UCSD-AML1 (cell line): ENCODE data around the gene ZNF514.
"Not testable (repeated sequence)": the region's sequence is repeated elsewhere in the genome, so short reads cannot be mapped to it uniquely, and the experiment has no call there.

Experiments
- DNase-seq: peaks from one replicate; lab custom pipeline; 2025; ENCODE audit not compliant: unreplicated experiment; lab: John Stamatoyannopoulos, UW

The ZNF514 gene

GRCh38 chr2:95138702-95139101 is 20.9 kb downstream of the ZNF514 start:
- DNase-seq: no peak

GRCh38 chr2:95122197-95122551 is 37.5 kb downstream of the ZNF514 start:
- DNase-seq: no peak

GRCh38 chr2:95121407-95122196 is 38.0 kb downstream of the ZNF514 start, which contains the start of gene MRPS5:
Gene MRPS5, minus strand, starts transcription at chr2:95121808. Its CDS starts 17 bp downstream, at chr2:95121791.
- DNase-seq: peak; percentile 86

- DNase-seq: no peak
These were observed 38.6 kb downstream of the ZNF514 start for GRCh38 chr2:95121093-95121406.

- DNase-seq: peak; percentile 40
These were observed 44.2 kb downstream of the ZNF514 start for GRCh38 chr2:95115418-95115817.

- no peak for DNase-seq
These were observed 46.2 kb downstream of the ZNF514 start for GRCh38 chr2:95113464-95113863.

- DNase-seq: no peak
These were observed 49.3 kb downstream of the ZNF514 start for GRCh38 chr2:95110395-95110794.

- DNase-seq: no peak
These were observed 50.4 kb downstream of the ZNF514 start for GRCh38 chr2:95109260-95109659.

GRCh38 chr2:95106081-95106480 is 53.6 kb downstream of the ZNF514 start:
- DNase-seq: no peak

- DNase-seq: no peak
These were observed 55.0 kb downstream of the ZNF514 start for GRCh38 chr2:95104606-95105005.

GRCh38 chr2:95099910-95100309 is 59.7 kb downstream of the ZNF514 start:
- DNase-seq: no peak

- DNase-seq: not testable (repeated sequence)
These were observed 61.4 kb downstream of the ZNF514 start for GRCh38 chr2:95098273-95098672.
